Right cardiac atrium (tissue), 5 donors: Measurements from ENCODE around the gene PCDHA6. TPM values are rescaled to one million over a fixed set of nuclear protein-coding genes. Genes with fewer than 3 reads are reported as not detected.
"Not testable (repeated sequence)": the region's sequence is repeated elsewhere in the genome, so short reads cannot be mapped to it uniquely, and the experiment has no call there.

ENCODE experiments used
- ATAC-seq, 2 donors: fragments of 200-7000 bp; cut with Tn5 transposase; one replicate each; pipeline versions ENCODE4 v1.8.0 to v1.9.1; 2020; ENCODE audit warnings: moderate library complexity in 2 of 2, mild to moderate bottlenecking in 1 of 2
- DNase-seq, 3 donors: peaks; one replicate each; pipeline ENCODE4 v3.0.0-alpha.2; 2020
- H3K27ac ChIP-seq: one replicate; pipeline ENCODE4 v1.5.1; 2013; ENCODE audit warnings: mild to moderate bottlenecking, low read length, control low read depth, moderate library complexity
- H3K27me3 ChIP-seq: one replicate; pipeline ENCODE4 v1.6.1; 2013; ENCODE audit not compliant: control insufficient read depth, insufficient read depth
- H3K4me1 ChIP-seq: one replicate; pipeline ENCODE4 v1.6.1; 2013; ENCODE audit warnings: low read length; ENCODE audit not compliant: control insufficient read depth, insufficient read depth
- H3K4me3 ChIP-seq: one replicate; pipeline ENCODE4 v1.5.1; 2013; ENCODE audit warnings: low read length, control low read depth
- H3K9me3 ChIP-seq: one replicate; pipeline ENCODE4 v1.6.1; 2013; ENCODE audit warnings: low read length; ENCODE audit not compliant: control insufficient read depth
- WGBS: extraction: QIAGEN DNeasy Blood & Tissue Kit; methylation state at CpG from one replicate; pipeline ENCODE4 v1.1.7; 2013; 5-methylcytosine and 5-hydroxymethylcytosine counted together
- intact Hi-C, 4 donors: fragments of 100-400 bp; cut with DNase I; formaldehyde crosslinking; loops; one replicate each; pipeline versions ENCODE4 v1.11.0 to v1.14.0; 2022 to 2023
- long read RNA-seq, 4 donors: library from polyadenylated mRNA; unstranded; transcript quantifications; one replicate each; pipeline ENCODE4 v2.0.0, GENCODE V29; 2020 to 2021
- polyA plus RNA-seq: library from polyadenylated mRNA; stranded (reverse); fragments of 200-250 nt; gene quantifications from one replicate; pipeline ENCODE4 v1.2.3, GENCODE V29; 2013
- total RNA-seq, 4 donors: library from RNA; stranded (reverse); fragmentation: NEBNext Ultra II Directional; extraction: Animal tissue kit (Norgen Biotek cat#: 25700); gene quantifications; one replicate each; pipeline ENCODE4 v1.2.1, GENCODE V29; 2021
- donor health status: healthy with polysubstance abuse.
- donor health status: DM: no; HTN: yes; CAD: no.
- donor health status: DM: no; HTN: no; CAD: no.
- donor health status: DM: no; HTN: yes; CAD: no; lungs with severe emphysema.
- donor health status: DM: yes; HTN: yes; CAD: no.

The PCDHA6 gene, protein sequence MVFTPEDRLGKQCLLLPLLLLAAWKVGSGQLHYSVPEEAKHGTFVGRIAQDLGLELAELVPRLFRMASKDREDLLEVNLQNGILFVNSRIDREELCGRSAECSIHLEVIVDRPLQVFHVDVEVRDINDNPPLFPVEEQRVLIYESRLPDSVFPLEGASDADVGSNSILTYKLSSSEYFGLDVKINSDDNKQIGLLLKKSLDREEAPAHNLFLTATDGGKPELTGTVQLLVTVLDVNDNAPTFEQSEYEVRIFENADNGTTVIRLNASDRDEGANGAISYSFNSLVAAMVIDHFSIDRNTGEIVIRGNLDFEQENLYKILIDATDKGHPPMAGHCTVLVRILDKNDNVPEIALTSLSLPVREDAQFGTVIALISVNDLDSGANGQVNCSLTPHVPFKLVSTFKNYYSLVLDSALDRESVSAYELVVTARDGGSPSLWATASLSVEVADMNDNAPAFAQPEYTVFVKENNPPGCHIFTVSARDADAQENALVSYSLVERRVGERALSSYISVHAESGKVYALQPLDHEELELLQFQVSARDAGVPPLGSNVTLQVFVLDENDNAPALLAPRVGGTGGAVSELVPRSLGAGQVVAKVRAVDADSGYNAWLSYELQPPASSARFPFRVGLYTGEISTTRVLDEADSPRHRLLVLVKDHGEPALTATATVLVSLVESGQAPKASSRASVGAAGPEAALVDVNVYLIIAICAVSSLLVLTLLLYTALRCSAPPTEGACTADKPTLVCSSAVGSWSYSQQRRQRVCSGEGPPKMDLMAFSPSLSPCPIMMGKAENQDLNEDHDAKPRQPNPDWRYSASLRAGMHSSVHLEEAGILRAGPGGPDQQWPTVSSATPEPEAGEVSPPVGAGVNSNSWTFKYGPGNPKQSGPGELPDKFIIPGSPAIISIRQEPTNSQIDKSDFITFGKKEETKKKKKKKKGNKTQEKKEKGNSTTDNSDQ
- total RNA-seq (under 1 TPM in 3 of 4 donors, not detected in 1; 0.08 to 0.20 (median 0.14) TPM), polyA plus RNA-seq (0.07 TPM)
- long read RNA-seq, donor 1 = 0 reads
- long read RNA-seq, donor 2, partial matches to known transcripts = 0 of 1 reads
- long read RNA-seq, donor 2, other reads (novel, unspliced or antisense) = 0 of 1 reads
- long read RNA-seq, donor 3 = 0 reads
- long read RNA-seq, donor 4 = 0 reads

GRCh38 chr5:140827704-140828361, at the start of gene PCDHA6:
PCDHA6 (plus strand) TSS chr5:140827960; CDS start chr5:140828092, 132 bp downstream.
- H3K4me3 ChIP-seq = no peak within 1 kb of the TSS
- peaks cover 2% of the 10 kb centered on the region for H3K9me3 ChIP-seq
- 15% methylated on average over 27 of the region's 27 CpGs for WGBS
- no peaks in the 10 kb centered on the region for H3K27me3 ChIP-seq
- ATAC-seq (no peak), DNase-seq (no peak)
- no peak within 1 kb of the TSS for H3K27ac ChIP-seq
- intact Hi-C loops = no loop called here
- H3K4me1 ChIP-seq = no peaks in the 10 kb centered on the region

DNA sequence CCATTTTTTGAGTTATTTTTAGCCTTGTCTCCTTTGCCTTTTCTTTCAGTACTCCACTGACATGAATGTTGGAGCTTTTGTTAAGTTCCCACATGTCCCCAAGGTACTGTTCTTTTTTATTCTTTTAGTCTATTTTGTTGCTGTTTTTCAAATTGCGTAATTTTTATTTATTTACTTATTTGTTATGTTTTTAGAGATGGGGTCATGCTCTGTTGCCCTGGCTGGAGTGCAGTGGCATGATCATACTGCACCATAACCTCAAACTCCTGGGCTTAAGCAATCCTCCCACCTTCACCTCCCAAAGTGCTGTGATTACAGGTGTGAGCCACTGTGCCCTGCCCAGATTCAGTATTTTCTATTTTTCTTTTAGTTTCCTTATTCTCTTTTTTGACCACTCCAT, 47.2 kb upstream of the PCDHA6 start:
- H3K27me3 ChIP-seq = no peaks in the 10 kb centered on the region
- H3K9me3 ChIP-seq = peaks cover 6% of the 10 kb centered on the region
- H3K4me1 ChIP-seq = no peaks in the 10 kb centered on the region
- intact Hi-C loops = no loop called here
- H3K27ac ChIP-seq = no peak overlapping the region
- DNase-seq (no peak), ATAC-seq (no peak)
- 86% methylated on average over 1 of the region's 1 CpG for WGBS
- no peak overlapping the region for H3K4me3 ChIP-seq

GRCh38 chr5:140785905-140786686, 41.7 kb upstream of the PCDHA6 start, which contains the start of gene PCDHA1:
PCDHA1 (plus strand) TSS chr5:140786140.
- WGBS = 17% methylated on average over 29 of the region's 29 CpGs
- no peak within 1 kb of the TSS for H3K4me3 ChIP-seq
- peaks cover 14% of the 10 kb centered on the region for H3K9me3 ChIP-seq
- intact Hi-C loops = no loop called here
- H3K4me1 ChIP-seq = no peaks in the 10 kb centered on the region
- DNase-seq = no peak
- no peaks in the 10 kb centered on the region for H3K27me3 ChIP-seq
- no peak within 1 kb of the TSS for H3K27ac ChIP-seq
- no peak for ATAC-seq

GRCh38 chr5:140787422-140787821, 40.3 kb upstream of the PCDHA6 start:
- ATAC-seq, H3K4me1 ChIP-seq, H3K27ac ChIP-seq, intact Hi-C loops, H3K4me3 ChIP-seq, DNase-seq, H3K27me3 ChIP-seq: not testable (repeated sequence)
- H3K9me3 ChIP-seq = peaks cover 14% of the 10 kb centered on the region
- 31% methylated on average over 44 of the region's 44 CpGs for WGBS

DNA sequence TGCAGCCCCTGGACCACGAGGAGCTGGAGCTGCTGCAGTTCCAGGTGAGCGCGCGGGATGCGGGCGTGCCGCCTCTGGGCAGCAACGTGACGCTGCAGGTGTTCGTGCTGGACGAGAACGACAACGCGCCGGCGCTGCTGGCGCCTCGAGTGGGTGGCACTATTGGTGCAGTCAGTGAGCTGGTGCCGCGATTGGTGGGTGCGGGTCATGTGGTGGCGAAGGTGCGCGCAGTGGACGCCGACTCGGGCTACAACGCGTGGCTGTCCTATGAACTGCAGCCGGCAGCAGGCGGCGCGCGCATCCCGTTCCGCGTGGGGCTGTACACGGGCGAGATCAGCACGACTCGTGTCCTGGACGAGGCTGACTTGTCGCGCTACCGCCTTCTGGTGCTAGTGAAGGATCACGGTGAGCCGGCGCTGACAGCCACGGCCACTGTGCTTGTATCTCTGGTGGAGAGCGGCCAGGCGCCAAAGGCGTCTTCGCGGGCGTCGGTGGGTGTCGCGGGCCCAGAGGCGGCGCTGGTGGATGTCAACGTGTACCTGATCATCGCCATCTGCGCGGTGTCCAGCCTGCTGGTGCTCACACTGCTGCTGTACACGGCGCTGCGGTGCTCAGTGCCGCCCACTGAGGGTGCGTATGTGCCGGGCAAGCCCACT, 39.8 kb upstream of the PCDHA6 start:
- peak in 1 of 3 donors; percentile 52 for DNase-seq
- peaks cover 13% of the 10 kb centered on the region for H3K9me3 ChIP-seq
- H3K4me3 ChIP-seq, intact Hi-C loops, H3K27ac ChIP-seq, ATAC-seq, H3K4me1 ChIP-seq, H3K27me3 ChIP-seq: not testable (repeated sequence)
- 30% methylated on average over 70 of the region's 70 CpGs for WGBS

- peaks cover 13% of the 10 kb centered on the region for H3K9me3 ChIP-seq
- ATAC-seq = no peak
Observed at GRCh38 chr5:140791089-140791488, 36.7 kb upstream of the PCDHA6 start.

DNA sequence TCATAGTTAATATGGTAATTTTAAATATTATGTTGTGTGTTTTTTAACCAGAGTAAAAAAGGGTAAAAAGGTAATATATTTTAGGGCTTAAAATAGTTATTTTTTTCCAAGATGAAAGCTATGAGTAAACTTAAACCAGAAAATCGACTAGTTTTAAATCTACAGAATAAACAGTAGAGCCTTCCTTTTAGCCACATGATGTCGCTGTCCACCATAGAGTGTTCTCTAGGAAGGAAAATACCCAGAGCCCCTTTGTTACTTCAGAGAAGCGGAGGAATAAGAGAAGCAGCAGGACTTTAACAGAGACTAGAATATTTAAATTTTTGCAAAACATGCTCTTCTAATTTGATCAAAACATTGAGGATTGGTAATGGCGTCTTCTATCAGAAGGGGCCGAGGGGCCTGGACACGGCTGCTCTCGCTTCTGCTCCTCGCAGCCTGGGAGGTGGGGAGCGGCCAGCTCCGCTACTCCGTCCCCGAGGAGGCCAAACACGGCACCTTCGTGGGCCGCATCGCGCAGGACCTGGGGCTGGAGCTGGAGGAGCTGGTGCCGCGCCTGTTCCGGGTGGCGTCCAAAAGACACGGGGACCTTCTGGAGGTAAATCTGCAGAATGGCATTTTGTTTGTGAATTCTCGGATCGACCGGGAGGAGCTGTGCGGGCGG, 33.0 kb upstream of the PCDHA6 start, which contains the start of gene PCDHA2:
PCDHA2 (plus strand) TSS at position 258 of the 664 bp plus-strand sequence.
- Histone ChIP-seq H3K4me3 (no peak within 1 kb of the TSS), H3K27ac (no peak within 1 kb of the TSS), H3K9me3 (peaks cover 2% of the 10 kb centered on the region), H3K4me1 (no peaks in the 10 kb centered on the region), H3K27me3 (no peaks in the 10 kb centered on the region)
- WGBS = 17% methylated on average over 27 of the region's 27 CpGs
- no peak for DNase-seq
- intact Hi-C loops = no loop called here
- no peak for ATAC-seq

More at GRCh38 chr5:140791089-140791488, 36.7 kb upstream of the PCDHA6 start:
- intact Hi-C loops = no loop called here
- WGBS = 27% methylated on average over 2 of the region's 2 CpGs
- DNase-seq = no peak
- Histone ChIP-seq H3K27ac (no peak overlapping the region), H3K4me1 (no peaks in the 10 kb centered on the region), H3K27me3 (no peaks in the 10 kb centered on the region), H3K4me3 (no peak overlapping the region)

DNA sequence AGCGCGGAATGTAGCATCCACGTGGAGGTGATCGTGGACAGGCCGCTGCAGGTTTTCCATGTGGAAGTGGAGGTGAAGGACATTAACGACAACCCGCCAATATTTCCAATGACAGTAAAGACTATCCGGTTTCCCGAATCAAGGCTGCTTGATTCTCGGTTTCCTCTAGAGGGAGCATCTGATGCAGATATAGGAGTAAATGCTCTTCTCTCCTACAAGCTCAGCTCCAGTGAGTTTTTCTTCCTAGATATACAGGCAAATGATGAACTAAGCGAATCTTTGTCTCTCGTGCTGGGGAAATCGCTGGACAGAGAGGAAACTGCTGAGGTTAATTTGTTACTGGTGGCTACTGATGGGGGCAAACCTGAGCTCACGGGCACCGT, 32.5 kb upstream of the PCDHA6 start:
- intact Hi-C loops = no loop called here
- no peak overlapping the region for H3K27ac ChIP-seq
- no peaks in the 10 kb centered on the region for H3K27me3 ChIP-seq
- H3K4me3 ChIP-seq = no peak overlapping the region
- no peak for ATAC-seq
- H3K4me1 ChIP-seq = no peaks in the 10 kb centered on the region
- peaks cover 2% of the 10 kb centered on the region for H3K9me3 ChIP-seq
- no peak for DNase-seq
- 19% methylated on average over 15 of the region's 15 CpGs for WGBS

- H3K9me3 ChIP-seq, ATAC-seq, H3K4me3 ChIP-seq, H3K27ac ChIP-seq, intact Hi-C loops, H3K4me1 ChIP-seq, H3K27me3 ChIP-seq: not testable (repeated sequence)
- 41% methylated on average over 72 of the region's 72 CpGs for WGBS
- peak in 1 of 3 donors; percentile 50 for DNase-seq
Observed at GRCh38 chr5:140796072-140796717, 31.6 kb upstream of the PCDHA6 start.
